SK-N-SH treated with all-trans-retinoic acid at 6 μM for 48 hours (cell line): ENCODE data around the gene CACNB3.

Source experiments
- ATAC-seq: fragments of 200-7000 bp; cut with Tn5 transposase; 3 replicates; pipeline ENCODE4 v1.9.1; 2020; ENCODE audit warnings: mild to moderate bottlenecking, moderate library complexity
- BACH2 ChIP-seq: fragments of 250-450 bp; sonication (Bioruptor Pico); IDR thresholded peaks from 2 replicates; pipeline ENCODE4 v1.9.0; 2021; ENCODE audit warnings: mild to moderate bottlenecking, borderline replicate concordance
- CSDC2 ChIP-seq: fragments of 250-450 bp; sonication (Bioruptor Pico); IDR thresholded peaks from 2 replicates; pipeline ENCODE4 v1.5.0; 2020; ENCODE audit warnings: mild to moderate bottlenecking, moderate library complexity
- ESRRG ChIP-seq: fragments of 250-450 bp; sonication (Bioruptor Pico); IDR thresholded peaks from 2 replicates; pipeline ENCODE4 v1.6.1; 2021; ENCODE audit warnings: mild to moderate bottlenecking
- GLIS3 ChIP-seq: fragments of 250-450 bp; sonication (Bioruptor Pico); IDR thresholded peaks from 2 replicates; pipeline ENCODE4 v1.5.0; 2020; ENCODE audit warnings: mild to moderate bottlenecking, moderate library complexity
- ISL1 ChIP-seq: fragments of 250-450 bp; sonication (Bioruptor Pico); IDR thresholded peaks from 2 replicates; pipeline ENCODE4 v2.1.2; 2022; ENCODE audit warnings: mild to moderate bottlenecking, moderate library complexity
- RARB ChIP-seq: fragments of 250-450 bp; sonication (Bioruptor Pico); IDR thresholded peaks from 2 replicates; pipeline ENCODE4 v1.8.0; 2021; ENCODE audit warnings: mild to moderate bottlenecking, moderate library complexity
- TCF4 ChIP-seq: fragments of 250-450 bp; sonication (Bioruptor Pico); IDR thresholded peaks from 2 replicates; pipeline ENCODE4 v1.8.0; 2021; ENCODE audit warnings: mild to moderate bottlenecking, moderate library complexity, borderline replicate concordance
- TOX ChIP-seq: fragments of 250-450 bp; sonication (Bioruptor Pico); IDR thresholded peaks from 2 replicates; pipeline ENCODE4 v1.8.0; 2021; ENCODE audit warnings: mild to moderate bottlenecking, moderate library complexity, borderline replicate concordance
- ZFP3 ChIP-seq: fragments of 250-450 bp; sonication (Bioruptor Pico); IDR thresholded peaks from 2 replicates; pipeline ENCODE4 v1.5.0; 2020; ENCODE audit warnings: mild to moderate bottlenecking, moderate library complexity
- ZFP30 ChIP-seq: fragments of 450-650 bp; formaldehyde crosslinking; IDR thresholded peaks from 2 replicates; pipeline ENCODE4 v1.5.0; 2022; ENCODE audit warnings: mild to moderate bottlenecking, moderate library complexity
- ZNF565 ChIP-seq: fragments of 450-650 bp; formaldehyde crosslinking; conservative IDR thresholded peaks from 2 replicates; pipeline ENCODE4 v1.5.0; 2020; ENCODE audit warnings: low read depth, mild to moderate bottlenecking, moderate library complexity
- TF ChIP-seq, protein P1 (sequence below): fragments of 250-450 bp; sonication (Bioruptor Pico); IDR thresholded peaks from 2 replicates; pipeline ENCODE4 v1.8.0; 2021; ENCODE audit warnings: low read depth, mild to moderate bottlenecking, moderate library complexity, borderline replicate concordance
- TF ChIP-seq, protein P2 (sequence below): fragments of 250-450 bp; sonication (Bioruptor Pico); IDR thresholded peaks from 2 replicates; pipeline ENCODE4 v1.5.1; 2020; ENCODE audit warnings: low read depth, mild to moderate bottlenecking, moderate library complexity
- TF ChIP-seq, protein P3 (sequence below): fragments of 250-450 bp; sonication (Bioruptor Pico); IDR thresholded peaks from 2 replicates; pipeline ENCODE4 v1.5.1; 2021; ENCODE audit warnings: mild to moderate bottlenecking, moderate library complexity
- TF ChIP-seq, protein P4 (sequence below): fragments of 250-450 bp; sonication (Bioruptor Pico); IDR thresholded peaks from 2 replicates; pipeline ENCODE4 v1.5.0; 2020; ENCODE audit warnings: mild to moderate bottlenecking, moderate library complexity

Gene CACNB3

DNA sequence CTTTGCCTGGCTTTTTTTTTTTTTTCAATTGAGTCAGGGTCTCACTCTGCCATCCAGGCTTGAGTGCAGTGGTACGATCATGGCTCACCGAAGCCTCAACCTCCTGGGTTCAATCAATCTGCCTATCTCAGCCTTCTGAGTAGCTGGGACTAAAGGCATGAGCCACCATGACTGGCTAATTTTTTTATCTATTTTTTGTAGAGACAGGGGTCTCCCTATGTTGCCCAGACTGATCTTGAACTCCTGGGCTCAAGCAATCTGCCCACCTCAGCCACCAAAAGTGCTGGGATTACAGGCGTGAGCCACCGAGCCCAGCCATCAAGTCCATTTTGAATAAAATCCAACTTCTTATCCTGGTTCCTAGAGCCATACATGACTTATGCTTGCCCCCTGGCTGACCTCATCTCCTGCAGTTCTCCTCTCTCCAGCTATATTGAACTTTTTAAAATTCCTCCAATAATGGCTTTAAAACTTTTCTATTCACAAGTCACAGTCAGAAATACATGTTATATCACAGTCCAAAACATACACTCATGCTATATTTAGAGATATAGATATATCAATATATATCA is 57.7 kb downstream of the CACNB3 start:
- ATAC-seq = no peak
- TF ChIP-seq ESRRG (CRISPR knock-in tag) (no peak), TOX (CRISPR knock-in tag) (no peak), CSDC2 (CRISPR knock-in tag) (no peak), ZFP30 (CRISPR knock-in tag) (no peak), ZNF565 (CRISPR knock-in tag) (no peak), ZFP3 (CRISPR knock-in tag) (no peak), RARB (CRISPR knock-in tag) (no peak), GLIS3 (CRISPR knock-in tag) (no peak), BACH2 (no peak), ISL1 (CRISPR knock-in tag) (no peak), TCF4 (CRISPR knock-in tag) (no peak)
- TF ChIP-seq, protein P1, sequence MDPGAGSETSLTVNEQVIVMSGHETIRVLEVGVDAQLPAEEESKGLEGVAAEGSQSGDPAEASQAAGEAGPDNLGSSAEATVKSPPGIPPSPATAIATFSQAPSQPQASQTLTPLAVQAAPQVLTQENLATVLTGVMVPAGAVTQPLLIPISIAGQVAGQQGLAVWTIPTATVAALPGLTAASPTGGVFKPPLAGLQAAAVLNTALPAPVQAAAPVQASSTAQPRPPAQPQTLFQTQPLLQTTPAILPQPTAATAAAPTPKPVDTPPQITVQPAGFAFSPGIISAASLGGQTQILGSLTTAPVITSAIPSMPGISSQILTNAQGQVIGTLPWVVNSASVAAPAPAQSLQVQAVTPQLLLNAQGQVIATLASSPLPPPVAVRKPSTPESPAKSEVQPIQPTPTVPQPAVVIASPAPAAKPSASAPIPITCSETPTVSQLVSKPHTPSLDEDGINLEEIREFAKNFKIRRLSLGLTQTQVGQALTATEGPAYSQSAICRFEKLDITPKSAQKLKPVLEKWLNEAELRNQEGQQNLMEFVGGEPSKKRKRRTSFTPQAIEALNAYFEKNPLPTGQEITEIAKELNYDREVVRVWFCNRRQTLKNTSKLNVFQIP = no peak
- TF ChIP-seq, protein P2, sequence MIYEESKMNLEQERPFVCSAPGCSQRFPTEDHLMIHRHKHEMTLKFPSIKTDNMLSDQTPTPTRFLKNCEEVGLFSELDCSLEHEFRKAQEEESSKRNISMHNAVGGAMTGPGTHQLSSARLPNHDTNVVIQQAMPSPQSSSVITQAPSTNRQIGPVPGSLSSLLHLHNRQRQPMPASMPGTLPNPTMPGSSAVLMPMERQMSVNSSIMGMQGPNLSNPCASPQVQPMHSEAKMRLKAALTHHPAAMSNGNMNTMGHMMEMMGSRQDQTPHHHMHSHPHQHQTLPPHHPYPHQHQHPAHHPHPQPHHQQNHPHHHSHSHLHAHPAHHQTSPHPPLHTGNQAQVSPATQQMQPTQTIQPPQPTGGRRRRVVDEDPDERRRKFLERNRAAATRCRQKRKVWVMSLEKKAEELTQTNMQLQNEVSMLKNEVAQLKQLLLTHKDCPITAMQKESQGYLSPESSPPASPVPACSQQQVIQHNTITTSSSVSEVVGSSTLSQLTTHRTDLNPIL (CRISPR knock-in tag) = no peak
- TF ChIP-seq, protein P3, sequence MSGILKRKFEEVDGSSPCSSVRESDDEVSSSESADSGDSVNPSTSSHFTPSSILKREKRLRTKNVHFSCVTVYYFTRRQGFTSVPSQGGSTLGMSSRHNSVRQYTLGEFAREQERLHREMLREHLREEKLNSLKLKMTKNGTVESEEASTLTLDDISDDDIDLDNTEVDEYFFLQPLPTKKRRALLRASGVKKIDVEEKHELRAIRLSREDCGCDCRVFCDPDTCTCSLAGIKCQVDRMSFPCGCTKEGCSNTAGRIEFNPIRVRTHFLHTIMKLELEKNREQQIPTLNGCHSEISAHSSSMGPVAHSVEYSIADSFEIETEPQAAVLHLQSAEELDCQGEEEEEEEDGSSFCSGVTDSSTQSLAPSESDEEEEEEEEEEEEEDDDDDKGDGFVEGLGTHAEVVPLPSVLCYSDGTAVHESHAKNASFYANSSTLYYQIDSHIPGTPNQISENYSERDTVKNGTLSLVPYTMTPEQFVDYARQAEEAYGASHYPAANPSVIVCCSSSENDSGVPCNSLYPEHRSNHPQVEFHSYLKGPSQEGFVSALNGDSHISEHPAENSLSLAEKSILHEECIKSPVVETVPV (CRISPR knock-in tag) = no peak
- TF ChIP-seq, protein P4, sequence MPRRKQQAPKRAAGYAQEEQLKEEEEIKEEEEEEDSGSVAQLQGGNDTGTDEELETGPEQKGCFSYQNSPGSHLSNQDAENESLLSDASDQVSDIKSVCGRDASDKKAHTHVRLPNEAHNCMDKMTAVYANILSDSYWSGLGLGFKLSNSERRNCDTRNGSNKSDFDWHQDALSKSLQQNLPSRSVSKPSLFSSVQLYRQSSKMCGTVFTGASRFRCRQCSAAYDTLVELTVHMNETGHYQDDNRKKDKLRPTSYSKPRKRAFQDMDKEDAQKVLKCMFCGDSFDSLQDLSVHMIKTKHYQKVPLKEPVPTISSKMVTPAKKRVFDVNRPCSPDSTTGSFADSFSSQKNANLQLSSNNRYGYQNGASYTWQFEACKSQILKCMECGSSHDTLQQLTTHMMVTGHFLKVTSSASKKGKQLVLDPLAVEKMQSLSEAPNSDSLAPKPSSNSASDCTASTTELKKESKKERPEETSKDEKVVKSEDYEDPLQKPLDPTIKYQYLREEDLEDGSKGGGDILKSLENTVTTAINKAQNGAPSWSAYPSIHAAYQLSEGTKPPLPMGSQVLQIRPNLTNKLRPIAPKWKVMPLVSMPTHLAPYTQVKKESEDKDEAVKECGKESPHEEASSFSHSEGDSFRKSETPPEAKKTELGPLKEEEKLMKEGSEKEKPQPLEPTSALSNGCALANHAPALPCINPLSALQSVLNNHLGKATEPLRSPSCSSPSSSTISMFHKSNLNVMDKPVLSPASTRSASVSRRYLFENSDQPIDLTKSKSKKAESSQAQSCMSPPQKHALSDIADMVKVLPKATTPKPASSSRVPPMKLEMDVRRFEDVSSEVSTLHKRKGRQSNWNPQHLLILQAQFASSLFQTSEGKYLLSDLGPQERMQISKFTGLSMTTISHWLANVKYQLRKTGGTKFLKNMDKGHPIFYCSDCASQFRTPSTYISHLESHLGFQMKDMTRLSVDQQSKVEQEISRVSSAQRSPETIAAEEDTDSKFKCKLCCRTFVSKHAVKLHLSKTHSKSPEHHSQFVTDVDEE (CRISPR knock-in tag) = no peak
